ENCODE results near the gene XRCC3. TPM values are rescaled to one million over a fixed set of nuclear protein-coding genes. Genes with fewer than 3 reads are reported as not detected.
A peak's percentile ranks its signal among the peaks of the same experiment; 100 is the strongest.

XRCC3 gene
- total RNA-seq, 3 donors from 2014 or later = 5.9 to 10.2 (median 5.9) TPM

DNA sequence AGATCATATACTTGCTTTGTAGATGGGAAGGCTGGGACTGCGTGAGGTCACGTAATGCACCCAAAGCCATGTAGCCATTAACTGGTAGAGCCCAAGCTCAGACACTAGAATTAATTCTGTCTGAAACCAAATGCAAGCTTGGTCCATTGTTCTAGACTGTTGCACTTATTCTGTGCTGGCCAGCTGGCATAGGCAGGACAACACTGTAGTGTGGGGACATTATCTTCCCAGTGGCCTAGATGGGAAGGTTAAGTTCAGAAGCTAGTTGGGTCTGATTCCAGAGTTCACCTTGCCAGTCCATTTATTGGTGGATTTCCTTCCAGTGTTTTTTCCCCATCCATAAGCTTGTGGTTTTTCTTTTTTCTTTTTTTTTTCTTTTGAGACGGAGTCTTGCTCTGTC, 47.1 kb downstream of the XRCC3 start:
- Histone ChIP-seq H3K27ac (no peak overlapping the region), H3K27me3 (no peaks in the 10 kb centered on the region), H3K36me3 (peaks cover 9% of the 10 kb centered on the region), H3K9me3 (no peaks in the 10 kb centered on the region), H3K4me1 (no peaks in the 10 kb centered on the region), H3K4me3 (no peak overlapping the region)
- TF ChIP-seq, protein P1, sequence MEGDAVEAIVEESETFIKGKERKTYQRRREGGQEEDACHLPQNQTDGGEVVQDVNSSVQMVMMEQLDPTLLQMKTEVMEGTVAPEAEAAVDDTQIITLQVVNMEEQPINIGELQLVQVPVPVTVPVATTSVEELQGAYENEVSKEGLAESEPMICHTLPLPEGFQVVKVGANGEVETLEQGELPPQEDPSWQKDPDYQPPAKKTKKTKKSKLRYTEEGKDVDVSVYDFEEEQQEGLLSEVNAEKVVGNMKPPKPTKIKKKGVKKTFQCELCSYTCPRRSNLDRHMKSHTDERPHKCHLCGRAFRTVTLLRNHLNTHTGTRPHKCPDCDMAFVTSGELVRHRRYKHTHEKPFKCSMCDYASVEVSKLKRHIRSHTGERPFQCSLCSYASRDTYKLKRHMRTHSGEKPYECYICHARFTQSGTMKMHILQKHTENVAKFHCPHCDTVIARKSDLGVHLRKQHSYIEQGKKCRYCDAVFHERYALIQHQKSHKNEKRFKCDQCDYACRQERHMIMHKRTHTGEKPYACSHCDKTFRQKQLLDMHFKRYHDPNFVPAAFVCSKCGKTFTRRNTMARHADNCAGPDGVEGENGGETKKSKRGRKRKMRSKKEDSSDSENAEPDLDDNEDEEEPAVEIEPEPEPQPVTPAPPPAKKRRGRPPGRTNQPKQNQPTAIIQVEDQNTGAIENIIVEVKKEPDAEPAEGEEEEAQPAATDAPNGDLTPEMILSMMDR (IDR thresholded peaks at IDR 0.05) = no peak
- TF ChIP-seq POLR2A (IDR thresholded peaks at IDR 0.05) = no peak
- intact Hi-C loops (cut with DNase I; ENCODE audit: low total_unique reads) = no loop called here
- no peak for DNase-seq (ENCODE audit: low spot score in 2 of 2)

DNA sequence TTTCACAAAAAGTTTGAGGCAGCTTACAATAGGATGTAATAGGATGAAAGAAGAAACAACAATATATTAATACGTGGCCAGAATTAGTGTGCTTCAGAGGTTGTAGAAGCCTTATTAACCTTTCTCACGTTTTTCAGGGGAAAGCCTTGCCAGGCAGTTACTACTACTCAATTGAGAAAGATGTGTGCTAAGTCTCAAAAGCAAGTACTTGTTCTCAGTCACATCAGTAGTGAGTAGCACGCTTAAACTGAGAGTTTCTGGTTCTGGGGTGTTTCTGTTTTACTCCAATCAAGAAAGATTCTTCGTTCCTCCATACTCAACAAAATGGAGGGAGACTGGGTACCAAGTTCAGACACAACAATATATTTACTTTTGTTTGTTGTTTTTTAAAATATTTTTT, 47.6 kb downstream of the XRCC3 start:
- H3K36me3 ChIP-seq = peaks cover 4% of the 10 kb centered on the region
- H3K4me1 ChIP-seq = no peaks in the 10 kb centered on the region
- TF ChIP-seq, protein P1 (IDR thresholded peaks at IDR 0.05) = no peak
- TF ChIP-seq POLR2A (IDR thresholded peaks at IDR 0.05) = no peak
- TF ChIP-seq POLR2AphosphoS5 (IDR thresholded peaks at IDR 0.05) = no peak
- H3K27ac ChIP-seq = no peak overlapping the region
- intact Hi-C loops (cut with DNase I; ENCODE audit: low total_unique reads) = no loop called here
- H3K27me3 ChIP-seq = no peaks in the 10 kb centered on the region
- no peak for DNase-seq (ENCODE audit: low spot score in 2 of 2)
- H3K9me3 ChIP-seq = no peaks in the 10 kb centered on the region
- no peak overlapping the region for H3K4me3 ChIP-seq

DNA sequence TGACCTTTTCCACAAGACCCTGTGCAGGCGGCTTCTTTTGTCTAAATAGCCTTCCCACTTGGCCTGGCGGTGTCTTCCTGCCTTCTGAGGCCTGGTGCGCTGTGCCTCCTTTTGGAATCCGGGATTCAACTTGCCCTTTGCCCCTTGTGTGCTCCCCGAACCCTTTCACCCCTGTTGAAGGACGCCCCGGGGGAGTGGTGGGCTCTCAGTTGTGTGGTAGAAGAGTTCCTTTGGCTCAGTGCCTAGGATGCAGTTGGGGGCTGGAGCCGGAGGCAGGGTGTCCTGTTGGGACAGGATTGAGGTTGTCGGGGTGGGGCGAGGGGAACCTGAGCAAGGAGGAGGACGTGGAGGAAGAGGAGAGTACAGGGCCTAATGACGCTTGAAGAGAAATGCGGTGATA, 51.7 kb downstream of the XRCC3 start:
- no peak for DNase-seq (ENCODE audit: low spot score in 2 of 2)
- Histone ChIP-seq H3K9me3 (no peaks in the 10 kb centered on the region), H3K4me3 (no peak overlapping the region), H3K36me3 (peaks cover 4% of the 10 kb centered on the region), H3K27ac (peak overlapping the region in 1 of 2 donors; percentile 52), H3K27me3 (no peaks in the 10 kb centered on the region), H3K4me1 (no peaks in the 10 kb centered on the region)
- TF ChIP-seq, protein P1 (IDR thresholded peaks at IDR 0.05) = no peak
- TF ChIP-seq POLR2A (IDR thresholded peaks at IDR 0.05) = no peak
- TF ChIP-seq POLR2AphosphoS5 (IDR thresholded peaks at IDR 0.05) = no peak
- intact Hi-C loops (cut with DNase I; ENCODE audit: low total_unique reads) = no loop called here

DNA sequence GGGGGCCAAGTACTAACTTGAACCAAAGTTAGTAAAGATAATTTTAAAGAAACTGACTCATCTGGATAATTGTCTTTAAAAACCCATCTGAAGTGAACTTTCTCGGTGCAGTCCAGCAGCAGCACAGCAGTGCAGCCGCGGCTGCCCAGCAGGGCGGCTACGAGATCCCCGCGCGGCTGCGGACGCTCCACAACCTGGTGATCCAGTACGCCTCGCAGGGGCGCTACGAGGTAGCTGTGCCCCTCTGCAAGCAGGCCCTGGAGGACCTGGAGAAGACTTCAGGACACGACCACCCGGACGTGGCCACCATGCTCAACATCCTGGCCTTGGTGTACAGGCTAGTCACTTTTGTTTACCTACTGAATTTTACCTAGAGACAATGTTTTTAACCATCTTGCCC, 52.7 kb downstream of the XRCC3 start:
- intact Hi-C loops (cut with DNase I; ENCODE audit: low total_unique reads) = no loop called here
- Histone ChIP-seq H3K27ac (no peak overlapping the region), H3K36me3 (peaks cover under 1% of the 10 kb centered on the region), H3K27me3 (no peaks in the 10 kb centered on the region), H3K4me1 (no peaks in the 10 kb centered on the region), H3K9me3 (no peaks in the 10 kb centered on the region), H3K4me3 (no peak overlapping the region)
- DNase-seq (ENCODE audit: low spot score in 2 of 2) = no peak
- TF ChIP-seq, protein P1 (IDR thresholded peaks at IDR 0.05) = no peak

DNA sequence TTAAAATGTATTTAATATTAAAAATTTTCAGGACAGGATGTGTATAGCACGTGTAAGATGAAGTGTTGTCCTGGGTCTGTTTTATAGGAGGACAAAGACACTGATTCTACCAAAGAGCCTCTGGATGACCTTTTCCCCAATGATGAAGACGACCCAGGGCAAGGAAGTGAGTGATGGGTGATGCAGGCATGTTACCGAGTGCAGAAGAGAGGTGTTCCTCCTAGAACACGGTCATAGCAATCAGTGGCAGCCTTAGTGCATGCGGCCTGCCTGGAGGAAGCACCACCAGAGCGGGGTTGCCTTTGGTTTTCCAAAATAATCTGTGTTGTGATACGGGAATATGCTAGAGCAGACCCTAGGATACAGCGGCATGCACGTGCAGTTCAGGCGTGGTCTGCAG, 53.2 kb downstream of the XRCC3 start:
- Histone ChIP-seq H3K27me3 (no peaks in the 10 kb centered on the region), H3K27ac (no peak overlapping the region), H3K9me3 (no peaks in the 10 kb centered on the region), H3K4me3 (no peak overlapping the region), H3K4me1 (no peaks in the 10 kb centered on the region), H3K36me3 (no peaks in the 10 kb centered on the region)
- TF ChIP-seq POLR2AphosphoS5 (IDR thresholded peaks at IDR 0.05) (no peak), POLR2A (IDR thresholded peaks at IDR 0.05) (no peak)
- TF ChIP-seq, protein P1 (IDR thresholded peaks at IDR 0.05) = no peak
- no peak for DNase-seq (ENCODE audit: low spot score in 2 of 2)
- intact Hi-C loops (cut with DNase I; ENCODE audit: low total_unique reads) = no loop called here
